ENCODE data around the gene MTRF1L. TPM values are rescaled to one million over a fixed set of nuclear protein-coding genes. Genes with fewer than 3 reads are reported as not detected.

Gene MTRF1L, protein sequence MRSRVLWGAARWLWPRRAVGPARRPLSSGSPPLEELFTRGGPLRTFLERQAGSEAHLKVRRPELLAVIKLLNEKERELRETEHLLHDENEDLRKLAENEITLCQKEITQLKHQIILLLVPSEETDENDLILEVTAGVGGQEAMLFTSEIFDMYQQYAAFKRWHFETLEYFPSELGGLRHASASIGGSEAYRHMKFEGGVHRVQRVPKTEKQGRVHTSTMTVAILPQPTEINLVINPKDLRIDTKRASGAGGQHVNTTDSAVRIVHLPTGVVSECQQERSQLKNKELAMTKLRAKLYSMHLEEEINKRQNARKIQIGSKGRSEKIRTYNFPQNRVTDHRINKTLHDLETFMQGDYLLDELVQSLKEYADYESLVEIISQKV
- 20.7 and 21.3 TPM in 2 replicates for total RNA-seq

DNA sequence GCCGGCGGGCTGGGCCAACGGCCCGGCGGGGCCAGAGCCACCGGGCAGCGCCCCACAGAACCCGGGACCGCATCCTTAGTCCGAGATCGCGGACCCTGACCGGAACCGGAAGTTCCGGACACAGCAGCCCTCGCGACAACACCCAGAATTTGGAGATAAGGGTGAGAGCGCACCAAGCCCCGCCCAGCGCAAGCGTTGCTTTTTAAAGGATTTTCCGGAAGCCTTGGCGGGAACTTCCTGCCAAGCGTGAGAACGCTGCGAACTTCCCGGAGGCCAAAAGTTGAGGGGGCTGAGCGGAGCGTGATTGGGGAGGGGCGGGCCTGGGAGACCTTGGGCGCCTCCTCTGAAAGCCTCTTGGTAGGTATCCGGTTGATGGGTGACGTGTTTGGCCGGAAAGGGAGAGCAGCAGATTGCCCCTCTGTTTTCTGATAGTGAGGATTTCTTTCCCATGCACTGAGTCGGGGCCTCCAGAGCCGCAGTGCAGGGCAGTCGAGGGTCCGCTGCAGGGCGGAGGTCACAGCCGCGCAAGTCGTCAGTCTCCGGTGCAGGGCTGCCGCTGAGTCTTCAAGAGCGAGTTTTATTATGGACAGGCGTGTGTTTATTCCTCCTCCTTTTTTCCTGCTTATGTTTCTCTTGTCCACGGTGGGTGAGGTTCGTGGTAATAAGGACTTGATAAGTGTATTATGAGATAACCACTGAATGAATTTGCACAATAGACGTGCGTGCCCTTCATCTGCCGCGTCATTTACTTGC is at the start of gene MTRF1L:
MTRF1L (minus strand) TSS at position 97 of the 753 bp plus-strand sequence; CDS start at position 73, 24 bp downstream.
- TF ChIP-seq, protein P1, sequence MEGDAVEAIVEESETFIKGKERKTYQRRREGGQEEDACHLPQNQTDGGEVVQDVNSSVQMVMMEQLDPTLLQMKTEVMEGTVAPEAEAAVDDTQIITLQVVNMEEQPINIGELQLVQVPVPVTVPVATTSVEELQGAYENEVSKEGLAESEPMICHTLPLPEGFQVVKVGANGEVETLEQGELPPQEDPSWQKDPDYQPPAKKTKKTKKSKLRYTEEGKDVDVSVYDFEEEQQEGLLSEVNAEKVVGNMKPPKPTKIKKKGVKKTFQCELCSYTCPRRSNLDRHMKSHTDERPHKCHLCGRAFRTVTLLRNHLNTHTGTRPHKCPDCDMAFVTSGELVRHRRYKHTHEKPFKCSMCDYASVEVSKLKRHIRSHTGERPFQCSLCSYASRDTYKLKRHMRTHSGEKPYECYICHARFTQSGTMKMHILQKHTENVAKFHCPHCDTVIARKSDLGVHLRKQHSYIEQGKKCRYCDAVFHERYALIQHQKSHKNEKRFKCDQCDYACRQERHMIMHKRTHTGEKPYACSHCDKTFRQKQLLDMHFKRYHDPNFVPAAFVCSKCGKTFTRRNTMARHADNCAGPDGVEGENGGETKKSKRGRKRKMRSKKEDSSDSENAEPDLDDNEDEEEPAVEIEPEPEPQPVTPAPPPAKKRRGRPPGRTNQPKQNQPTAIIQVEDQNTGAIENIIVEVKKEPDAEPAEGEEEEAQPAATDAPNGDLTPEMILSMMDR (IDR thresholded peaks at IDR 0.05) = no peak
- DNase-seq (peak; percentile 77), ATAC-seq (ENCODE audit: low read depth) (peak; percentile 85)
- no peaks in the 10 kb centered on the region for H3K27me3 Mint-ChIP-seq
- H3K9me3 Mint-ChIP-seq = no peaks in the 10 kb centered on the region
- peak within 1 kb of the TSS; percentile 99 for H3K4me3 Mint-ChIP-seq
- POLR2A ChIA-PET = interaction anchor here (3.9 kb wide), 1 partner anchor 19 kb away, joined by 26 read pairs; the partner anchor contains the start of gene FBXO5
- peaks cover 42% of the 10 kb centered on the region for H3K4me1 Mint-ChIP-seq
- peak within 1 kb of the TSS; percentile 93 for H3K27ac Mint-ChIP-seq
- CTCF ChIA-PET = interaction anchor here (1.3 kb wide), 1 partner anchor 19 kb away, joined by 3 read pairs; no protein-coding TSS in a partner anchor
- intact Hi-C loops (cut with micrococcal nuclease) = loop anchor here (1.0 to 10.0 kb wide), 5 partner anchors 21 to 1618 kb away; partner anchors contain the start of gene RMND1
- H3K36me3 Mint-ChIP-seq (ENCODE audit: low read depth) = peaks cover 29% of the 10 kb centered on the region

DNA sequence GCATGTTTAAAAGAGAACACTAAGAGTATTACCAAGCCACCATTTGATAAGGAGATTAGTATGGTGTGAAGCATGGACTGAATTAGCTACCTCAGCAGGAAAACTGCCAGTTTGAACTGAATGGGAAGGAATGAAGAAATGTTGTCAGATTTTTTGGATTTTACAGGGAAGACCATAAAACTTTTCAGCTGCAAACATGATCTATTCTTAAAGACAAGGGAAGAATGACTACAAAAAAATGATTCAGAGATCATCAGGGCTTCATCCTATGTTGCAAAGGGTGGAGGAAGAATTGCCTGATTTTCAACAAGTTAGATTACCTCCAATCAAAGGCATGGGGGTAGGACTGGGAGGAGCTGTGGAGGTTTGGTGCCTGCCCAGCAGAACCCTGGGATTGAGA is 49.3 kb upstream of the MTRF1L start:
- intact Hi-C loops (cut with micrococcal nuclease) = no loop called here
- Mint-ChIP-seq H3K4me3 (no peak overlapping the region), H3K27me3 (no peaks in the 10 kb centered on the region), H3K9me3 (peaks cover 2% of the 10 kb centered on the region), H3K27ac (no peak overlapping the region), H3K36me3 (ENCODE audit: low read depth) (no peaks in the 10 kb centered on the region), H3K4me1 (no peaks in the 10 kb centered on the region)
- no peak for ATAC-seq (ENCODE audit: low read depth)
- TF ChIP-seq, protein P1 (IDR thresholded peaks at IDR 0.05) = no peak
- CTCF ChIA-PET = no interaction called here
- POLR2A ChIA-PET = no interaction called here
- DNase-seq = no peak

DNA sequence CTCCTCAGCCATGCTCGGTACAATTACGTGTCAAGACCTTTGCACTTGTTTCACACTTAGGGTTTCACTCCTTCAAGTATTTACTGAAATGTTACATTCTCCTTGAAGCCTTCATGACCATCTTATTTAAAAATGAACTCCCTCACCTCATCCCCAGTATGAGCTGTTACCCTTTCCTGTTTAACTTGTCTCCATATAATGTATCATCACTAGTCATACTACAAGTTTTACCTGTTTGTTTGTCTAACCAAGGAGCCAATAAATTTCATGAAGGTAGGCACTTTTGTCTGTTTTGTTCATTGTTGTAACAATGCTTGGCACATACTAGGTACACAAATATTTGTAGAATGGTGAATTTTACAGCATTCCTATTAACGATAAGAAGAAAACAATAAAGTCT is 46.1 kb upstream of the MTRF1L start:
- intact Hi-C loops (cut with micrococcal nuclease) = no loop called here
- Mint-ChIP-seq H3K27ac (no peak overlapping the region), H3K9me3 (peaks cover 2% of the 10 kb centered on the region), H3K27me3 (no peaks in the 10 kb centered on the region), H3K4me3 (no peak overlapping the region), H3K4me1 (no peaks in the 10 kb centered on the region), H3K36me3 (ENCODE audit: low read depth) (no peaks in the 10 kb centered on the region)
- ATAC-seq (ENCODE audit: low read depth) = no peak
- no peak for DNase-seq
- ChIA-PET CTCF (no interaction called here), POLR2A (no interaction called here)
- TF ChIP-seq, protein P1 (IDR thresholded peaks at IDR 0.05) = no peak

DNA sequence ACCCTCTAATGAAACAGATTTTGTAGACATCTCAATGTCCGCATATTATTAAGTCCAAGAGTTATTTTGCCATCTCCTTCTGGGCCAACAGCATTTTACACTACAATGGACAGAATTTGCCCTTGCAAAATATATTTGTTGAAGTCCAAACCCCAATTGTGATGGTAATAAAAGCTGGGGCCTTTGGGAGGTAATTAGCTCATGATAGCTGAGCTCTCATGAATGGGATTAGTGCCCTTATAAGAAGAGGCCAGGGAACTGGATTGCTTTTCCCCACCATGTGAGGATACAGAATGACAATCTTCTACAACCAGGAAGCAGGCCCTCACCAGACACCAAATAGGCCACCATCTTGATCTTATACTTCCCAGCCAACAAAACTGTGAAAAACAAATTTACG is 44.9 kb upstream of the MTRF1L start:
- H3K27ac Mint-ChIP-seq = no peak overlapping the region
- ATAC-seq (ENCODE audit: low read depth) = no peak
- H3K4me3 Mint-ChIP-seq = no peak overlapping the region
- H3K27me3 Mint-ChIP-seq = no peaks in the 10 kb centered on the region
- H3K4me1 Mint-ChIP-seq = no peaks in the 10 kb centered on the region
- DNase-seq = no peak
- ChIA-PET CTCF (no interaction called here), POLR2A (no interaction called here)
- no peaks in the 10 kb centered on the region for H3K36me3 Mint-ChIP-seq (ENCODE audit: low read depth)
- TF ChIP-seq, protein P1 (IDR thresholded peaks at IDR 0.05) = no peak
- intact Hi-C loops (cut with micrococcal nuclease) = no loop called here
- peaks cover 2% of the 10 kb centered on the region for H3K9me3 Mint-ChIP-seq

DNA sequence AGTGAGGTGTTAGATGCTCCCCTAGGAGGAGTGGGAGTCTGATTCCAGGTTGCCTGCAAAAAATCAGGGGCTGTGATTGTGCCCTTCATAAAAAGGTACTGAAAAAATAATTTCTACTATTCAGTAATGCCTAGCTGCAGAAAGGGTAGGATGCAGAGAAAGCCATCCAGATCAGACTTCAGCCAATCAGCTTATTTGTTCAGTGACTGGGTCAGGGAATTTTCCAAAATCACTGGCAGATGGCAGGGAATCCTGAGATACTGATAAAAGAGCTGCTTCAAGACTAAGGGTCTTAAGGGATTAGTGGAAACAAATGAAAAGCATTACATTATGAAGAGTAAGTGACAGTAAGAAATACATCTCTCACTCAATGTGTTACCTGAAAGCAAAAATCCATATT is 42.8 kb upstream of the MTRF1L start:
- no peaks in the 10 kb centered on the region for H3K36me3 Mint-ChIP-seq (ENCODE audit: low read depth)

More for the DNA sequence above, 42.8 kb upstream of the MTRF1L start:
- no peak overlapping the region for H3K27ac Mint-ChIP-seq
- ChIA-PET POLR2A (no interaction called here), CTCF (no interaction called here)
- TF ChIP-seq, protein P1 (IDR thresholded peaks at IDR 0.05) = no peak
- ATAC-seq (ENCODE audit: low read depth) (no peak), DNase-seq (no peak)
- no peak overlapping the region for H3K4me3 Mint-ChIP-seq
- no peaks in the 10 kb centered on the region for H3K4me1 Mint-ChIP-seq
- peaks cover 3% of the 10 kb centered on the region for H3K27me3 Mint-ChIP-seq
- intact Hi-C loops (cut with micrococcal nuclease) = no loop called here
- peaks cover 2% of the 10 kb centered on the region for H3K9me3 Mint-ChIP-seq

Data from activated B cell treated with CpG ODN at 0.5 μM for 24 hours (primary cell).